ENCODE data around the gene SEC31A.

The SEC31A gene

GRCh38 chr4:82782626-82783345, 108.2 kb downstream of the SEC31A start:
- H3K4me3 ChIP-seq (ENCODE audit: low read depth, low read length) = no peak overlapping the region

GRCh38 chr4:82780752-82781231, 110.2 kb downstream of the SEC31A start:
- no peak overlapping the region for H3K4me3 ChIP-seq (ENCODE audit: low read depth, low read length)
- no peak for TF ChIP-seq CTCF (IDR thresholded peaks at IDR 0.05; ENCODE audit: borderline replicate concordance, insufficient read depth, low read depth, low read length)

More at GRCh38 chr4:82782626-82783345, 108.2 kb downstream of the SEC31A start:
- no peak for TF ChIP-seq CTCF (IDR thresholded peaks at IDR 0.05; ENCODE audit: borderline replicate concordance, insufficient read depth, low read depth, low read length)

GRCh38 chr4:82780170-82780751, 110.7 kb downstream of the SEC31A start:
- no peak for TF ChIP-seq CTCF (IDR thresholded peaks at IDR 0.05; ENCODE audit: borderline replicate concordance, insufficient read depth, low read depth, low read length)
- no peak overlapping the region for H3K4me3 ChIP-seq (ENCODE audit: low read depth, low read length)

GRCh38 chr4:82779032-82779431, 111.9 kb downstream of the SEC31A start:
- no peak overlapping the region for H3K4me3 ChIP-seq (ENCODE audit: low read depth, low read length)
- TF ChIP-seq CTCF (IDR thresholded peaks at IDR 0.05; ENCODE audit: borderline replicate concordance, insufficient read depth, low read depth, low read length) = no peak

GRCh38 chr4:82777857-82778525, 113.0 kb downstream of the SEC31A start:
- TF ChIP-seq CTCF (IDR thresholded peaks at IDR 0.05; ENCODE audit: borderline replicate concordance, insufficient read depth, low read depth, low read length) = no peak
- no peak overlapping the region for H3K4me3 ChIP-seq (ENCODE audit: low read depth, low read length)

- H3K4me3 ChIP-seq (ENCODE audit: low read depth, low read length) = no peak overlapping the region
- no peak for TF ChIP-seq CTCF (IDR thresholded peaks at IDR 0.05; ENCODE audit: borderline replicate concordance, insufficient read depth, low read depth, low read length)
Observed at GRCh38 chr4:82776925-82777542, 113.9 kb downstream of the SEC31A start.

Measured in GM12875 (cell line).